GM12892 (cell line): ENCODE measurements around the gene ZFHX3.

Experiments
- POLR2A ChIP-seq: IDR thresholded peaks from 2 replicates; pipeline ENCODE4 v1.6.1; 2011; ENCODE audit warnings: low read depth, low read length, control low read depth
- POLR2AphosphoS5 ChIP-seq: IDR thresholded peaks from 2 replicates; pipeline ENCODE4 v1.6.1; 2011; ENCODE audit warnings: low read depth, low read length, control low read depth

DNA sequence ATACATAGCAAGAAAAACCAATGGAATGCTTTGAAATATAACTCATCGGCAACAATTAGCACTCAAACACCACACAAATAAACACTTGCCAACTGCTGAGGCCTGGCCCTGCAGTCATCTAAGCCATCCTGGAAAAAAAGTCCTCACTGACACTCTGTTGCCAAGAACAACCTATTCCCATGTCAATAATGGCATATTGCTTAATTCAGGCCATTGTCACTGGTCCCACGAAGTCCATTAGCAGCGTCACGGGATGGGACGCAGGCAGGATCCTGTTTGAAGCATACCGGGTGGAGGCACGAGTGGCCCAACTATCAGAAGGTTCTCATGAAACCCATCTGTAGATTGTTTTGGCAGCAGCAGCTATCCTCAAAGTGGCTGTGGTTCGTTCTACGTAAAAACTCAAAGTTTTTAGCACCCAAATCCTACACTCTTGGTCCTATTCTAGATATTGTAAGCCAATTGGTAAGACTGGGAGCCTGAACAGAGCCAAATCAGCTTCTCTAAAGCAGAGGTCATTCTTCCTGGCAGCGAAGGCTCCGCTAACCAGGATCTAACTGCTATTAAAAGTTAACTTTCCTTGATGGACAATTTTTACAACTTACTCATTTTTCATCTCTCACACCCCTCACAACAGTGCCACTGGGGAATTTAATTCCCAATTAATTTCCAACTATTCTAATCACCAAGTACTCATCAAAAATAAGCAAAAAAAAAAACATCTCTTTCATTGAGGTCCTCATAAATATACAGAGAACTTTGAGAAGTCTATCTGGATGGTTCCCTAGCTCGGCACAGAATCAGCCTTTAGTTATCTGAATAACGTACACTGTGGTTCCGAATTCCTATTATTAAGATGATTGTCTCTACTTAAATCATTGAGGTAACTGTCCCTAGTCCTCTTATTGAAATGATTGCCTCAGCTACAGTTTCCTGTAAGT lies 91.5 kb downstream of the ZFHX3 start:
- TF ChIP-seq POLR2AphosphoS5 (no peak), POLR2A (no peak)
